COLO668 (cell line): ENCODE data around the gene PDLIM5.
"Not testable (repeated sequence)": the region's sequence is repeated elsewhere in the genome, so short reads cannot be mapped to it uniquely, and the experiment has no call there.

ENCODE experiments used
- DNase-seq: peaks from one replicate; lab custom pipeline; 2025; ENCODE audit not compliant: unreplicated experiment; lab: John Stamatoyannopoulos, UW

The PDLIM5 gene

DNA sequence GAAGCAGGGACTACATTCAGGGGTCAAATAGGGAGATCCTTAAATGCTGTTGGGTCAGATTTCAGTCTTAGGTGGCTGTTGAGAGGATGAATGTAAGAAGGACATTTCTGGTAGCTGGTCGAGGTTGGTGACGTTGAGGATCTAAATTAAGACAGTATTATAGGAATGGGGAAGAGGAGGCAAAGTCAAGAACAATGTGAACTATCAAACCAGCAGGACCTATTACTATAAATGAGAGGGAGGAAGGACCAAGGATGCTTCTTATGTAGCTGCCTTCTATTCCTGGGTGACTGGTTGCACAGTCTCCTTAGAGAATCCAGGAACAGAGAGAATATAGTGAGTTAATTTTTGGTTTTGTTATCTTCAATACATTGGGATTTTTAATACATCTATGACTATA is 187.6 kb downstream of the PDLIM5 start:
- DNase-seq = no peak

DNA sequence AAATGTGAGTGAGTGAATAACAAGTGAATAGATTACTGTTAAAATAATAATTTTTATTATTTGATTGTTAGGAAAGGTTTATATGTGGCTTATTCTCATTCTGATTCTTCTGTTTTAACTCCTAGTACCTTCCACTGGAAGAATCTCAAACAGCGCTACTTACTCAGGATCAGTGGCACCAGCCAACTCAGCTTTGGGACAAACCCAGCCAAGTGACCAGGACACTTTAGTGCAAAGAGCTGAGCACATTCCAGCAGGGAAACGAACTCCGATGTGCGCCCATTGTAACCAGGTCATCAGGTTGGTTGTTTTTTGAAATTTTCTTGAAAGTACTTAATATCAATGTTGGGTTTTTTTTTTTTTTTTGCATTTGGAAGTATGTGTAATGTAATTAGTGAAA is 188.4 kb downstream of the PDLIM5 start:
- DNase-seq = no peak

DNA sequence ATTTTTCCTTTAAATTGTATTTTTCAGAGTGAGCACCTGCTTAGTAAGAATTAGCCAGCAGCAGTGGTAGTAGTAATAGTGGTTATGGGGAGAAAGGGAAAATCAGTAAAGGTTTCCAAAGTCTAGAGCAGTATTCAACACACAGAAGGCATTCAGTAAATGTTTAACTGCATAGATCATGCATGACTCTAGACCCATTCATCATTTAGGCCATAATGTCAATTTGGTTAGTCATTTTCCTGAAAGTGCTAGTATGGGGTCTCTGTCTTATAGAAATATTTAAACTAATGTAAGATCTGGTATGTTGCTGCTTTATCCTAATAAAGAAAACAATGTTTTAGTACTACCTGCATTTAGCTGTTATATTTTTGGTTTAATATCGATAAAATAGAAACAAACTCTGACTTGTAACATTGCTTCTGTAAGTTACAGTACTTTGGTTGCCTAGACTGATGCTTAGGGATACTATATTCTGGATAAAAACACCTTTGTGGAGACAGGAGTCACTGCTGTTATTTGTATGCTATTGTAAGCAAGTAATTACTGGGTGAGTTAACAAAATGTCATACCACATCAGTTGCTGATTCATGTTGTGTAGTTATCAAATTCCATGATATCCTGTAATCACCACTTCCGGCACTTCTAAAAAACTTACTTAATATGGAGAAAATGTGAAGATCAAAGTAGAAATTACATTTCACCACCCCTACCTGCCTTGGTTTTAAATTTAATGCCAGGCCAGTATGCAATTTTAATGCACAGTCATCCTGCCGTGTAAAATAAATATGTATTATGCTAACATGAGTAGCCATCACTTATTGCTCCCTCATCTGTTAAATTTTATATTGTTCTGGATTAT is 190.2 kb downstream of the PDLIM5 start:
- DNase-seq = no peak

DNA sequence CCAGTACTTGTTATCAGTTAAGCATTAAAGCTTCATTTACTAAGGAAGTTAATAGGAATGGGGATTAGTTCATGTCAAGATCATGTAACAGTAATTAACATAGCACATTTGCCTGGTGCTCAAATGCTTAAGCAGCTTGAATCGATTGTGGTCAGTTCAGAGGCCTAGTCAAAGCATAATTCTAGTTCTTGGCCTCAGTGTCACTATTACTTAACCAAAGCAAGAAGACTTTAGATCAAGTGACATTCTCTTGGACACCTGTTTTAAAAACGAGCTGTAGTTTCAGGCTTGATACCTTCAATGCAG is 190.8 kb downstream of the PDLIM5 start:
- DNase-seq = no peak

DNA sequence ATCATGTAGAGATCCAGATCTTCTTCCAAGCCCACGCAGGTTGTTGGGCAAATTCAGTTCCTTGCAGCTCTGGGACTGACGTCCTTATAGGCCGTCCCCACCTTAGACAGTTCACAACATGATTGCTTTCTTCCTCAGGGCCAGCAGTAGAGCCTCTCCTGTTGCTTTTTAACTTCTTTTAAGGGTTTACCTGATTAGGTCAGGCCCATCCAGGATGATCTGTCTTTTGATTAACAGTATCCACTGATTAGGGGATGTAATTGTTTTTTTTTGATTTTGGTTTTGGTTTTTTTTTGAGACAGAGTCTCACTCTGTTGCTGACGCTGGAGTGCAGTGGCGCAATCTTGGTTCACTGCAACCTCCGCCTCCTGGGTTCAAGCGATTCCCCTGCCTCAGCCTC is 197.0 kb downstream of the PDLIM5 start:
- DNase-seq = no peak

DNA sequence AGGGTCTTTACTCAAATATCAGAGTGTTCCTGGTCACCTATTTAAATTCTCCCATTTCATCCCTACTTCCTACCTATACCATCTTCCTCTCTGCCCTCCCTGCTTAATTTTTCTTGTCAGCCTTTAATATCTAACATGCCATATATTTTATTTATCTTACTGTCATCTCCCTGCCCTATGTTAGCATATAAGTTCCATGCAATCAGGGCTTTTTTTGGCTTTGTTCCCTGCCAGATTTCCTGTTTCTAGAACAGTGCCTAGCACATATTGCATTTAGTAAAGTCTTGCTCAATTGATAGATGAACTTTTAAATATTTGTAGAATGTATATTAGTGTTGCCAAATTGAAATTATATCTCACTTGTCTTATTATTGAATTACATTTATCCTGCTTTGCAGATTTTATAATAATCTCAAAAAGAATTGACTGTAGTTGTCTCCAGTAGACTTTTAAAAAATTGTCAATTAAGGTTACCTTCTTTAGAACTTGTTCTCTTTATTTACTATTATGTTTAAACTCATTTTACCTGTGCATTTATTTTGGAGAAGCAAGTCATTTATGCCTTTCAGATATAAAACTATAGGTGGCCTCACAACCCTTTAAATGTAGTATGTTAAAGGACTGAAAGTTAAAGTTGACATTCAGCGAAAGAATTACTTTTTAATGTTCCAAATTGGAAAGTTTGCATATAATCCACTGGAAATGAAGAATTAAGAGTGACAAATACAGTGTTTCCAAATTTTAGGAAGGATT is 197.8 kb downstream of the PDLIM5 start:
- DNase-seq = no peak

DNA sequence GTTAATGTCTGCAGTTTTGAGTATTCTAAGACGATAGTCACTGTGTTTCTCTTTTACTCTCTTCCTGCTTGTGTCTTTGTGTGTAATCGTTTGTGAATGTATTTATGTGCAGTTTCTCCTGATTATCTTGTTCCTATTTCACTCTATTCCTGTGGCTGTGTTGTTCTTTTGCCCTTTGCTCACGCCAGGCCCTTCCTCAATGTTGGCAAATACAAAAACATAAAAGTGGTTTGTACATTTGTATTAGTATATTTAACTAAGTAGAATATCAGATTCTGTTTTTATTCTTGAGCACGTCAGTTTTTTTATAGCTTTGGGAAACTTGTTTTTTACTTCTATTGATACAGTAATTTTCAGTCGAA is 198.4 kb downstream of the PDLIM5 start:
- DNase-seq = no peak

DNA sequence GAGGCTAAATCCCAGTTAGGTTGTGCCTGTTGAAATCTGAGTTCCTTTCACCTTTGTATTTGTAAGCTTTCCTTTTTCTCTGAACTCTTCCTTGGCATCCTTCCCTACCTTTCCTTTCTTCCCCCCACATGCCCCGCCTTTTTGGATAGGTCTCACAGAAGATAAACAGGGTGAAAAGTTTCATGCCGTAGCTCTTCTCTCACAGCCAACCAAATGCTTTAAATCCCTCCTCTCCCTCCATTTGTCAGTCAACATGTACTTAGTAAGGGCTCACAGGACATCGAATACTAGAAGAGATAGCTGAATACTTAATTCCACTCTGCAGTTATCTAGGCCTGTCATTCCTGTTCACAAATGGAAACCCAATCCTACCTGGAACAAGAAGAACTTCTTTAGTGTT is 198.9 kb downstream of the PDLIM5 start:
- DNase-seq = no peak

DNA sequence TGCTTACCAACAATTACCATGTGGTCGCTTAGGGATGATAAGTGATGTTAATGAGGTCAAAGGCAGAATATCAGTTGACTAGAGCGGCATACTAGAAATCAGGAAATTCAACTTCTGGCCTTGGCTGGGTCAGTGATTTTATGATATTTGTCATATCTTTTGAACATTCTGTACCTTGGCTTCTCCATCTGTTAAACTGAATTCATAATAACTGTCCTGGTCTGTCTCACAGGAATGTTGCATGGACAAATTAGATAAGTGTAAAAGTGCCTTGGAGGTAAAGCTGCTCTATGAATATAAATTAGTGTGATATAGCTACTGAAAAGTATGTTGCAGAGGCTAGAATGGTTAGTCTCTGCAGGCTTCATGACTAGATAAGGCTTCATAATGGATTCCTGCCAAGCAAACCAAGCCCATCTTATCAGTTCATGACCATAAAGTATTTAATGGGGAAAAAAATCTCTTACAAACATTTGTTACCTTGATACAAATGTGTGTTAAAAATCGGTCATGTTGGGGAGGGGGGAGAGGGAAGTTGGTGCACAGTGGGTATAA is 201.4 kb downstream of the PDLIM5 start:
- no peak for DNase-seq

DNA sequence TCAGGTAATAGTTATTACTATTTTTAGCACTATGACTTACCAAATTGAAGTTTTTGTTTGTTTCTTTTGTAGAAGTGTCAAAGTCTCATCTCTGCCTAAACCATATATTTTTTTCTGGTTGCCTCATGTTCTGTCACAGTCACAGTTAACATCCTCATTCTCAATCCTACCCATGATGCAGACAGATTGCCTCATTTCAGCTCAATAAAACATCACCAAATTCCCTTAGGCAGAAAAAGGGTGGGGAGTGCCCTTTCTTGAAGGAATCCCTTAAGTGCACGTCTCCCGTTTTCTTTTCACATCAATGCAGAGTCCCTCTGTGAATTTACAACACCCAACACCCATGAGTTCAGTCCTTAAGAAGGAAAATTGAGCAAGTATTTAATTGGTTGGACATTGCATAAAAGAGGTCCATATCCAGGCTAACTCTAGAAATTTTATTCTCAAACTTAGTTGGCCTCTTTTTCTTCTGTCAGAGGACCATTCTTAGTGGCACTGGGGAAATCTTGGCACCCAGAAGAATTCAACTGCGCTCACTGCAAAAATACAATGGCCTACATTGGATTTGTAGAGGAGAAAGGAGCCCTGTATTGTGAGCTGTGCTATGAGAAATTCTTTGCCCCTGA is 202.4 kb downstream of the PDLIM5 start:
- DNase-seq = no peak

DNA sequence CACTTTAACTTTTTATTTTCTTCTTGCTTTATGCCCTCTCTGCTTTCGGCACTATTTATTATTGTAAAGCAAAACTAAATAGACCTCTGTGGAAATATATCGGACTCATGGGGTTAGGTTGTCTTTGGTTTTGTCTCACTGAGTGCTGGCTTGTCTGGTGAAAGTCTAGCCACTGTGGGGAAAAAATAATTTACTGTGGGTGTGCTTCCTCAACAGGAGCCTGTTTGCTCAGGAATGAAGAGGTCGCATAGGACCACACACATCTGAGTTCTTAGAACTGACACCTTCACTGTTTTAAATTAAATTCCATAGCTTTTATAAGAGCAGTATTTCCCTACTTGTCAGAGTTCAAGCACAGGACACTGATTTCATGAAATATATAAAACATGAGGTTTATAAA is 203.0 kb downstream of the PDLIM5 start:
- DNase-seq = no peak

DNA sequence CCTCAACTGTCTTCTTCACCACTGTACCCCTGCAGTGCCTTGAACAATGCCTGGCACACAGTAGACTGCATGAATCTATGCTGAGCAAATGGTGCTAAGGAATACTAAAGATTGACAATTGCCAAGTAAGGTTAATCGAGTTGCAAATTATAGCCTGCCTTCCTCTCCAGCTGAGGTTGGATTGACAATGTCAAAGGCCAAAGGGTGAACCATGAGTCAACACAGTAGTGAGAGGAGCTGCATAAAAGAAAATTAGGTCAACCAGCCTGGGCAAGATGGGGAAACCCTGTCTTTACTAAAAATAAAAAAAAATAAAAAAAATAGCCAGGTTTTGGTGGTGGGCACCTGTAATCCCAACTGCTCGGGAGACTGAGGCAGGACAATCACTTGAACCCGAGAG is 208.9 kb downstream of the PDLIM5 start:
- no peak for DNase-seq

DNA sequence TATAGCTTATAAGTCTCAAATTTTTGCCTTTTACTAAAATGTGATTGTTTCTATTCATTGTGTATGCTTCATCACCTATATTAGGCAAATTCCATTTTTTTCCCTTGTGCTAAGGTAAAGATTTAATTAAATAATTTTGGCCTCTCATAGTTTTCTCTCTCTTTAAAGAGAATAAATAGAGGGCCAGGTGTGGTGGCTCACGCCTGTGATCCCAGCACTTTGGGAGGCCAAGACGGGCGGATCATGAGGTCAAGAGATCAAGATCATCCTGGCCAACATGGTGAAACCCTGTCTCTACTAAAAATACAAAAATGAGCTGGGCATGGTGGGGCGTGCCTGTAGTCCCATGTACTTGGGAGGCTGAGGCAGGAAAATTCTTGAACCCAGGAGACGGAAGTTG is 213.3 kb downstream of the PDLIM5 start:
- DNase-seq = not testable (repeated sequence)

DNA sequence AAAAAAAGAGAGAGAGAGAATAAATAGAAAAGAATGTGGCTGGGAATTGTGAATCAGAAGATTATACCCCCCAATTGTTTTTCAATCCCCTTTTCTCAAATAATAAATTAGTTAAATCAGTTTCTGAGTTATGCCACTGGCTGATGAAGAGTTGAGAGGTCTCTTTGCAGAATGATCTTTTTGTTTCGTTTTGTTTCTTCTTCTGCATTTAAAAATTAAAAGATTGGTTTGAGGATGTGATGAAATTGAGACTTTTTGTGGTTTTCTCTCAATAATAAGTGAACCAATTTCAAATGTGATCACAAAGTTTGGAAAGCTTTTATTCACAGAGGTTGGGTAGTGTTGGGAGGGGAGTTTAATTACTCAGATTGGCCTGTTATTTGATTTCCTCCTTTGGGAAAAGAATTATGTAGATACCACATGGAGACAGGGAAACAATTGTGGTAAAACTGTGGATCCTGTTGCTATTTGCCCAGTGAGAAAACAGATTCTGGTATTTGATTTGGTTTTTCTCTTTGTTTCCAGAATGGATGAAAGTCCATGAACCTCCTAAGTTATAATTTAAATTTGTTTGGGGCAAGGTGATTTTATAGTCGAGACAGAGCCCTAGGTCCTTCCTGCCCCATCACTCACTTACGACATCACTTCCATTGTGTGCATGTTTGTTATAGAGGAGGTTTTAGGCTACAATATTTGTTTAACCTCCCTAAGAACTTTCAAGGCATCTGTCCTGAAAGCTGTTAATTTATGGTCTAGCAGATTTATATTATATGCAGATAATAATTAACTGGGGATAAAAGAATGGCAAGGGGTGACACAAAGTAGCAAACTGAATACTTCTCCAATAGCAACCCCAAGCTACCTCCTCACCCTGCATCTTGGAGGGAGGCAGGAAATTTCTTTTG is 214.0 kb downstream of the PDLIM5 start:
- DNase-seq = no peak

DNA sequence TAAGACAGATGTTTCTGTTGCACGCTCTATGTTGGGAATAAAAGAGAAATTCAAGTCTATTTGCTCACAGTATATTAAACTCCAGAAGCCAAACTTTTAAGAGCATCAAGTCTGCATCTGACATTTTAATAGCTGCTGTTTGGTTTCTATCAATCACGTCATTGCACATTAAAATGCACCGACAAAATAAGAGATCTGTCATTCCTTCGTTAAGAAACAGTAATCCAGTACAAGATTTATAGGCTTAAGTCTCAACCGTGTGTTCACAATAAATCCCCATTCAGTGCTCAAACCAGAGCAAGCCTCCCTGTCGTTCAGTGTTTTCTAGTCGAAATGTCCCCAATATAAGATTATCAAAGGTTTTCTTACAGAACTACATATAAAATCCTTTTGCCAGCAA is 217.0 kb downstream of the PDLIM5 start:
- no peak for DNase-seq

DNA sequence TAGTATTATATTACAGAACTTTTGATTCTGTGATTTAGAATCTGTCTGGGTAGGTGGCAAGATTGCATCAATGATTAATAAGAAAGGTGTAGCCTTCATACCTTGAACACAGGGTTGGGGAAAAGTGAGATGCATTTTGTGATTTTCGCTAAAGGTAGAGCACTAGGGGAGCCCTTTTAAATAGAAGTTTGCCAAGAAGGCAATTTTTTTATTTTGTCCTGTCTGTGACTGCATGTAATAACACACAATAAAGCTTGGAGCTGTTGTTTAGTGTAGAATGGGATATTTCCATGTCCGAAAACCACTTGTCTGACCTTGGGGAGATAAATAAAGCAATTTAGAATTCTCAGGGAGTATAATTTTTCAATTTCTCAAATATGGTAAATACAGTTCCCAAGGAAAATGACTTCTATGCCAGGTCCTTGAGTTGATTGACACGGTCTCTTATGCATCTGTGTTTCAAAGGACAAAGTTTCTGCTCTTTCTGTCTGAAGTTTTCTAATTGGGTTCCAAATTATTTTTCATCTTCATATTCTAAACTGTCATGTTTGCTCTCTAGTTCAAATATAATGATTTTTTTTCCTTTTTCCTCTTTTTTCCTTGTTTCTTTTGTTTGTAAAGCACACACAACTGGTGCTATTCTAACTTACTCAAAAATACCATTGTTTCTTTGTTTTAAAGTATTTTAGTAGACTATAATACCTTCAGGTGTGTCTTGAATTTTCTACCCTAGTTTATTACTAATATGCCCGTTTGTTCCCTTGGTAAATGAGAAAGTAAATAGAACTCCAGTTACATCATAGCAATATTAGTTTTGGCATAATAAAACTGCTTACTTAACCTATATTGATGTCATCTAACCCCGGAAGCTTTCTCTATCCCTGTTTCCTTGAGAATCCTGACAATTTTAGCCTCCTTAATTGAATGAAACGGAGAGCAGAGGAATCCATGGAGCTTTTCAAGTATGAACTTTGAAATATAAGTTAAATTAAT is 218.2 kb downstream of the PDLIM5 start:
- no peak for DNase-seq

DNA sequence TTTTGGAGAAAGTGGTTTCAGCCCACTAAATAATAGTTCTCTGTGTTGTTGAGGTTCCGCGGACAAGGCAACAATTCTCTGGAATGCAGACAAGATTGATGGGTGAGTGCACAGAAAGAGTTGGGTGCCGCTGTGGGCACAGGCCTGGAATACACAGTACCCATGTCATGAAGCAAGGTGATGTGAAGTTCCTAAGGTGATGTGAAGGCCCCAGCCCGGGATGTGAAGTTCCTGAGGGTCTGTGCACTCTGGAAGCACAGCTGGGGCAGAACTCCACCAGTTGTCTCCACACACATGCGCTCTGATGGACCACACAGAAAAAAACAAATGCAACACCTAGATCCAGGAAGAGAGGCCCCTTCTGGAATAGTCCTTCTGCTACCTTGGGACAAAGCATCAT is 219.4 kb downstream of the PDLIM5 start:
- no peak for DNase-seq

DNA sequence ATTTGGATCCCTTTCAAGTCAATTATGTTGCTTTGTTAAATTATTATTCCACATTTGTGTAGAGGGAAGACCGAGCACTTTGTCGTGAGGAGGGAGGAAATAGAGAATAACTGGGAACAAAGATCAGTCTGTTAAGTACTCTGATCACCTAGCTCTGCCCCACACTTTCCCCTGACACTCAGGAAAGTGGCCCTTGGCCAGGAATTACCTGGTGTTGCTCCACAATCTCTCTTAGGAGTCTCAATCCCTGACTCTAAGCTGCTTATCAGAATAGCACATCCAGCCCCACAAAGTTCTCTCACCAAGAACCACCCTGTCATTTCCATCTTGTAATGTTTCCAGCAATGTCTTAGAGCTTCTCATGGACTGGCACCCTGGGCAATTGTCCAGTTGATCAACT is 222.2 kb downstream of the PDLIM5 start:
- DNase-seq = no peak

DNA sequence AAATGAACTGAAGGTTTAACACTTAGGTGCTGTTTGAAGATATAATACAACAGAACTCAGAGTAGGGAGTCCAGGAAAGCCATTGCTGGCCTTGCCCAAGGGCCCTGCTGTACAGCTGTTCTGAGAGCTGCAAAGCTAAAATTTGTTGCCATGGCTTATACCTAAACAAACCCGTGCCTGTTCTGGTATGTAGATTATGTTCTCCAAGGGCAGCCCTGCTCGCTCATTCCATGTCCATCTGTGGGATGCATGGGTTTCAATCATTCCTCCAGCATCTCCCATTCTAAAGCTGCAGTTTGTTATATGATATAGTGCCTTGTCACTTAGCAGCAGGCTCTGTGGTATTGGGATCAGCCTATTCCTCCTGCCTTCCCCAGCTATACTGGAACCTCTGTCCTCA is 225.2 kb downstream of the PDLIM5 start:
- no peak for DNase-seq

DNA sequence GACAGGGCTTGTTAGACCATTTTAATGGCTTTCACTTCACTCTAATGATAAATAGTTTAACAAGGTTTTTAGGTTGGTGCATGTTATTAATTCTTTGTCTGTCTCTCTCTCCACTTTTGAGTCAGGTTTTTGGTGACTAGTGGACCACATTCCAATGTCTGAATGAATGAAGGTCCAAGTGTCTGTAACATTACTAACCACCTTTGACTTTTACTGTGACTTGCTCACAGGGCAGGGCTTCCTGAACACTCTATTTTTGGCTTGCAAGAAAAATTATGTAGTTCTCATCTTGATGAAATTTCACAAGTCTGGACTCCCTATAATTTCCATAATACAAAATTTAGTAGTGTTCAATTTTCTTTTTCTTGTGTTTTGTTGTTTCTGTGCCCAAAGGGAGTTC is 227.2 kb downstream of the PDLIM5 start:
- no peak for DNase-seq
